DOHH2 (cell line): ENCODE results near the gene KHDC1.
"Not testable (repeated sequence)": the region's sequence is repeated elsewhere in the genome, so short reads cannot be mapped to it uniquely, and the experiment has no call there.

Source experiments
- H3F3A ChIP-seq: fragments of 200-600 bp; sonication (generic), shearing (Covaris generic); 2 replicates; pipeline ENCODE4 v1.6.0; 2016; ENCODE audit warnings: antibody characterized with exemption, mild to moderate bottlenecking; ENCODE audit not compliant: control insufficient read depth, insufficient read depth
- H3K27ac ChIP-seq: fragments of 200-600 bp; sonication (generic); 2 replicates; pipeline ENCODE4 v1.5.1; 2014; ENCODE audit warnings: low read depth, mild to moderate bottlenecking, low read length, moderate library complexity
- H3K27me3 ChIP-seq: fragments of 200-600 bp; sonication (generic); 2 replicates; pipeline ENCODE4 v1.6.1; 2014; ENCODE audit warnings: mild to moderate bottlenecking, low read length, mixed read lengths; ENCODE audit not compliant: control insufficient read depth
- H3K36me3 ChIP-seq: fragments of 200-600 bp; sonication (generic); 2 replicates; pipeline ENCODE4 v1.6.1; 2014; ENCODE audit warnings: mild to moderate bottlenecking, low read length, moderate library complexity, mixed read lengths; ENCODE audit not compliant: control insufficient read depth
- H3K4me1 ChIP-seq: fragments of 200-600 bp; sonication (generic); 2 replicates; pipeline ENCODE4 v1.6.1; 2014; ENCODE audit warnings: mild to moderate bottlenecking, low read length, mixed read lengths; ENCODE audit not compliant: control insufficient read depth
- H3K4me2 ChIP-seq: fragments of 200-600 bp; sonication (generic); 2 replicates; pipeline ENCODE4 v1.6.0; 2014; ENCODE audit warnings: mild to moderate bottlenecking, low read length, moderate library complexity
- H3K4me3 ChIP-seq: fragments of 200-600 bp; sonication (generic); 2 replicates; pipeline ENCODE4 v1.5.1; 2014; ENCODE audit warnings: mild to moderate bottlenecking, low read length, mixed read lengths
- H3K79me2 ChIP-seq: fragments of 200-600 bp; sonication (generic); 2 replicates; pipeline ENCODE4 v1.6.1; 2014; ENCODE audit warnings: mild to moderate bottlenecking, low read length, mixed read lengths; ENCODE audit not compliant: control insufficient read depth
- H3K9me2 ChIP-seq: fragments of 200-600 bp; sonication (generic); replicated peaks from 2 replicates; pipeline ENCODE4 v1.6.1; 2014; ENCODE audit warnings: mild to moderate bottlenecking, low read length, mixed read lengths; ENCODE audit not compliant: control insufficient read depth
- H3K9me3 ChIP-seq: fragments of 200-600 bp; sonication (generic); 2 replicates; pipeline ENCODE4 v1.6.1; 2014; ENCODE audit warnings: antibody characterized with exemption, low read length, mixed read lengths; ENCODE audit not compliant: control insufficient read depth, insufficient read depth
- H4K20me1 ChIP-seq: fragments of 200-600 bp; sonication (generic); 2 replicates; pipeline ENCODE4 v1.6.0; 2014; ENCODE audit warnings: low read depth, mild to moderate bottlenecking, antibody characterized with exemption, low read length, moderate library complexity; ENCODE audit not compliant: control insufficient read depth, insufficient read depth
- EZH2phosphoT487 ChIP-seq: fragments of 200-600 bp; sonication (generic); IDR thresholded peaks from 2 replicates; pipeline ENCODE4 v1.6.1; 2017; ENCODE audit warnings: borderline replicate concordance, mild to moderate bottlenecking, antibody characterized with exemption, low read length, moderate library complexity, mixed read lengths
- TF ChIP-seq, protein P1 (sequence below): fragments of 200-600 bp; sonication (generic); IDR thresholded peaks from one replicate; pipeline ENCODE4 v1.5.1; 2014; ENCODE audit warnings: antibody characterized with exemption, mild to moderate bottlenecking, low read depth, low read length; ENCODE audit not compliant: poor library complexity, severe bottlenecking

The KHDC1 gene

DNA sequence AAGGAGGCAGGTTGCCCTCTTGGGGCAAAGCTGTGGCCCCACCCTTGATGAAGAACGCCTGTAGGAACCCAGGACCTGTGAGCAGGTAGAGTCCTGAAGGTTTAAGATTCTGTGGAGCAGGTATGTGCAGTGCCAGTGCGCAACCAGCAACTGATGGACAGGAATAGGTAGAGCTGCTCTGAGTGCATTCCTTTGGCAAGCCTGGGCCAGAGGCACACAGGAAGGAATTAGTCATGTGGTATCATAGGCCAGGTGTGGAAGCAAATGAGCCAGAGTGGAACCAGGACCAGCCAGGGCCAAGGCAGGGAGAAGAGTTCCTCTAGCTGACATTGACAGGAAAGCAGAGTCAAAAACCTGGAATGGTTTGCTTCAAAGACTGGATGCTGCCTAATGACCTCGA, 1.4 kb upstream of the KHDC1 start:
- H3K9me3 ChIP-seq, result no peaks in the 10 kb centered on the region
- no peaks in the 10 kb centered on the region for H3K27me3 ChIP-seq
- no peaks in the 10 kb centered on the region for H3K9me2 ChIP-seq
- peaks cover 28% of the 10 kb centered on the region for H3K36me3 ChIP-seq
- peaks cover 53% of the 10 kb centered on the region for H3K79me2 ChIP-seq
- TF ChIP-seq EZH2phosphoT487, result no peak
- TF ChIP-seq, protein P1, sequence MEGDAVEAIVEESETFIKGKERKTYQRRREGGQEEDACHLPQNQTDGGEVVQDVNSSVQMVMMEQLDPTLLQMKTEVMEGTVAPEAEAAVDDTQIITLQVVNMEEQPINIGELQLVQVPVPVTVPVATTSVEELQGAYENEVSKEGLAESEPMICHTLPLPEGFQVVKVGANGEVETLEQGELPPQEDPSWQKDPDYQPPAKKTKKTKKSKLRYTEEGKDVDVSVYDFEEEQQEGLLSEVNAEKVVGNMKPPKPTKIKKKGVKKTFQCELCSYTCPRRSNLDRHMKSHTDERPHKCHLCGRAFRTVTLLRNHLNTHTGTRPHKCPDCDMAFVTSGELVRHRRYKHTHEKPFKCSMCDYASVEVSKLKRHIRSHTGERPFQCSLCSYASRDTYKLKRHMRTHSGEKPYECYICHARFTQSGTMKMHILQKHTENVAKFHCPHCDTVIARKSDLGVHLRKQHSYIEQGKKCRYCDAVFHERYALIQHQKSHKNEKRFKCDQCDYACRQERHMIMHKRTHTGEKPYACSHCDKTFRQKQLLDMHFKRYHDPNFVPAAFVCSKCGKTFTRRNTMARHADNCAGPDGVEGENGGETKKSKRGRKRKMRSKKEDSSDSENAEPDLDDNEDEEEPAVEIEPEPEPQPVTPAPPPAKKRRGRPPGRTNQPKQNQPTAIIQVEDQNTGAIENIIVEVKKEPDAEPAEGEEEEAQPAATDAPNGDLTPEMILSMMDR, result no peak
- peaks cover 6% of the 10 kb centered on the region for H3F3A ChIP-seq
- peak overlapping the region; percentile 88 for H3K4me2 ChIP-seq
- H3K4me3 ChIP-seq, result peak overlapping the region; percentile 90
- peaks cover 40% of the 10 kb centered on the region for H3K4me1 ChIP-seq
- H4K20me1 ChIP-seq, result no peaks in the 10 kb centered on the region
- H3K27ac ChIP-seq, result no peak overlapping the region

DNA sequence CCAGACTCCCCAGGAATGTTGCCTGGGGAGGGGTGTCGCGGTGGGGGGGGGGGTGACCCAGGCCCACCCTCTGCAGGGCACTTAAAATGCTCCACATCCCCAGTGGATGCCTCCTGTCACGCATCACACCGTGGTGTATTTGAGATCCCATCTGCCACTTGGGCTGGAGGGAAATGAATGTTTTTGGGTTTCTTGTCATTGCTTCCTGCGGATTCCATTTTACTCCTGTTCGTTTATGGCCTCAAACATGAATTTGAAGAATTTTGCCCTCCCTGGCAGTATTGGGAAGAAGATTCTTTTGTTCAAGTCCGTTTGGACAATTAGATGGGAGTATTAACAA, 544 bp upstream of the KHDC1 start:
- peak overlapping the region; percentile 60 for H3K27ac ChIP-seq
- H3K4me1 ChIP-seq, result peaks cover 49% of the 10 kb centered on the region

DNA sequence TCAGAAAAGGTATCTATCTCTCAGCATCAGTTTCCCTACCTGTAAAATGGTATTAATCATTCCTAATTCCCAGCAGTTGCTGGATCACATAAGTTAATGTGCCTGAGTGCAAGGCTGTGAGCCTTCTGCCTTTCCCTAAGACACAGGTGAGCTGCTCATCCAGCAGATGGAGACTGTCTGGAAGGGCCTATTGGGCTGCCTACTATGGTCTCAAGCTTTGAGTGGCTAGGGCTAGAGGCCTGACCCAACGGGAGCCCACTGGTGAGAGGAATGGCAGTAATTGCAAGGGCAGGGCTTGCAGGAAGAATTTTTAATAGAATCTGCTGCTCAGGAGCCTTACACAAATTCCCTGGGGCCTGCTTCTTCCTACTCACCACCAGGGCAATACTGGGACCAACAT, 4.3 kb downstream of the KHDC1 start:
- no peaks in the 10 kb centered on the region for H3K36me3 ChIP-seq
- TF ChIP-seq, protein P1, result no peak
- TF ChIP-seq EZH2phosphoT487, result no peak
- H3K9me2 ChIP-seq, result no peaks in the 10 kb centered on the region
- H3K4me2 ChIP-seq, result no peak overlapping the region
- peaks cover 16% of the 10 kb centered on the region for H3K79me2 ChIP-seq
- no peaks in the 10 kb centered on the region for H4K20me1 ChIP-seq
- H3K27ac ChIP-seq, result no peak overlapping the region
- H3K4me1 ChIP-seq, result peaks cover 34% of the 10 kb centered on the region
- peaks cover 7% of the 10 kb centered on the region for H3F3A ChIP-seq
- H3K4me3 ChIP-seq, result no peak overlapping the region
- H3K27me3 ChIP-seq, result no peaks in the 10 kb centered on the region
- H3K9me3 ChIP-seq, result no peaks in the 10 kb centered on the region

More for the DNA sequence above, 544 bp upstream of the KHDC1 start:
- H3K36me3 ChIP-seq, result peaks cover 28% of the 10 kb centered on the region
- H3K9me3 ChIP-seq, result no peaks in the 10 kb centered on the region
- peak overlapping the region; percentile 90 for H3K4me3 ChIP-seq
- H4K20me1 ChIP-seq, result no peaks in the 10 kb centered on the region
- H3K4me2 ChIP-seq, result peak overlapping the region; percentile 88
- H3K79me2 ChIP-seq, result peaks cover 53% of the 10 kb centered on the region
- H3F3A ChIP-seq, result peaks cover 7% of the 10 kb centered on the region
- no peak for TF ChIP-seq EZH2phosphoT487
- TF ChIP-seq, protein P1, result no peak
- H3K27me3 ChIP-seq, result no peaks in the 10 kb centered on the region
- H3K9me2 ChIP-seq, result no peaks in the 10 kb centered on the region

DNA sequence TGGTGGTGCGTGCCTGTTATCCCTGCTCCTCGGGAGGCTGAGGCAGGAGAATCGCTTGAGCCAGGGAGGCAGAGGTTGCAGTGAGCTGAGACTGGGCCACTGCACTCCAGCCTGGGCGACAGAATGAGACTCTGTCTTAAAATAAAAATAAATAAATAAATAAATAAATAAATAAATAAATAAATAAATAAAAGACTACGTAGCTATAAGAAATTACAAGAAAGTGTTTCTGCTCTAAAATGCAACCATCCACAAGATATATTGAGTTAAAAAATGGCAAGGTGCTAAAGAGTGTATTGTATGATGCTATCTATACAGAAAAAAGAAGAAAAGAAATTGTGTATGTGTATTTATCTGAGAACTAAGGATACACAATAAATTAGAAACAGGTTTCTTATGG, 8.7 kb downstream of the KHDC1 start:
- H3K4me2 ChIP-seq, H3K4me3 ChIP-seq, H3K79me2 ChIP-seq, H4K20me1 ChIP-seq, H3K36me3 ChIP-seq, H3F3A ChIP-seq, H3K4me1 ChIP-seq, H3K9me3 ChIP-seq, H3K27ac ChIP-seq, H3K27me3 ChIP-seq, H3K9me2 ChIP-seq: not testable (repeated sequence)
